ENCODE results near the gene OR52E8. TPM values are rescaled to one million over a fixed set of nuclear protein-coding genes. Genes with fewer than 3 reads are reported as not detected.

Gene OR52E8
- not detected for polyA plus RNA-seq (2013, experiment 1 of 2)
- polyA plus RNA-seq (2013, experiment 2 of 2), result not detected

GRCh38 chr11:5857590-5857989, at the start of gene OR52E8:
OR52E8 (minus strand) TSS chr11:5857690; CDS start chr11:5857690, 0 bp downstream.
- no CpG with 5 or more reads among the region's 3 CpGs for WGBS, 2 donors (ENCODE audit: extremely low coverage in 2 of 2, insufficient read length in 2 of 2, insufficient replicate concordance in 1 of 2)

GRCh38 chr11:5899534-5899933, 42.0 kb upstream of the OR52E8 start:
- no peak overlapping the region for H4K91ac ChIP-seq (ENCODE audit: low read depth, low read length, poor library complexity)
- H3K9me3 ChIP-seq (replicated peaks in 1 of 2; ENCODE audit: control insufficient read depth in 2 of 2, insufficient read depth in 1 of 2, low read depth in 1 of 2, low read length in 2 of 2), result no peaks in the 10 kb centered on the region
- H2BK12ac ChIP-seq (ENCODE audit: low read length), result no peak overlapping the region
- DNase-seq (ENCODE audit: low spot score), result no peak
- H3K27me3 ChIP-seq (ENCODE audit: control insufficient read depth in 3 of 3, insufficient read depth in 3 of 3, low read depth in 1 of 3, low read length in 3 of 3), result no peaks in the 10 kb centered on the region
- H3K9ac ChIP-seq (ENCODE audit: low read depth, low read length, poor library complexity), result no peak overlapping the region
- H3K14ac ChIP-seq (ENCODE audit: low read length), result no peak overlapping the region
- no peak overlapping the region for H2BK15ac ChIP-seq (ENCODE audit: low read length)
- no CpG with 5 or more reads among the region's 2 CpGs for WGBS, 2 donors (ENCODE audit: extremely low coverage in 2 of 2, insufficient read length in 2 of 2, insufficient replicate concordance in 1 of 2)
- H2BK120ac ChIP-seq (ENCODE audit: low read depth, low read length), result no peak overlapping the region
- H3K4me2 ChIP-seq (ENCODE audit: insufficient read depth, low read length, poor library complexity, severe bottlenecking), result no peak overlapping the region
- H2AK5ac ChIP-seq (ENCODE audit: low read depth, low read length), result no peak overlapping the region
- no peak overlapping the region for H2AFZ ChIP-seq (ENCODE audit: low read length)
- no peaks in the 10 kb centered on the region for H3K36me3 ChIP-seq (replicated peaks in 1 of 2; ENCODE audit: control insufficient read depth in 2 of 2, insufficient read depth in 2 of 2, low read length in 2 of 2)
- no peaks in the 10 kb centered on the region for H3K4me1 ChIP-seq (ENCODE audit: control insufficient read depth in 2 of 2, insufficient read depth in 1 of 2, low read depth in 1 of 2, low read length in 2 of 2)
- no peak overlapping the region for H2BK5ac ChIP-seq (ENCODE audit: low read length)
- no peak overlapping the region for H4K8ac ChIP-seq (ENCODE audit: low read depth, low read length)
- H3K27ac ChIP-seq (replicated peaks; ENCODE audit: low read length), result no peak overlapping the region
- no peak overlapping the region for H3K4me3 ChIP-seq (ENCODE audit: low read length in 2 of 2)
- no peaks in the 10 kb centered on the region for H3K79me1 ChIP-seq (ENCODE audit: low read depth, low read length)
- H3K4ac ChIP-seq (ENCODE audit: low read length), result no peak overlapping the region
- H3K23ac ChIP-seq (ENCODE audit: low read depth, low read length, poor library complexity), result no peak overlapping the region
- no peak overlapping the region for H3K18ac ChIP-seq (ENCODE audit: low read length)

More at GRCh38 chr11:5857590-5857989, at the start of gene OR52E8:
- Histone ChIP-seq H3K23ac (ENCODE audit: low read depth, low read length, poor library complexity) (no peak within 1 kb of the TSS), H3K27me3 (ENCODE audit: control insufficient read depth in 3 of 3, insufficient read depth in 3 of 3, low read depth in 1 of 3, low read length in 3 of 3) (no peaks in the 10 kb centered on the region), H3K4me2 (ENCODE audit: insufficient read depth, low read length, poor library complexity, severe bottlenecking) (no peak within 1 kb of the TSS), H2BK12ac (ENCODE audit: low read length) (no peak within 1 kb of the TSS), H3K14ac (ENCODE audit: low read length) (no peak within 1 kb of the TSS), H3K9ac (ENCODE audit: low read depth, low read length, poor library complexity) (no peak within 1 kb of the TSS), H3K4me3 (ENCODE audit: low read length in 2 of 2) (no peak within 1 kb of the TSS), H2BK15ac (ENCODE audit: low read length) (no peak within 1 kb of the TSS), H3K79me1 (ENCODE audit: low read depth, low read length) (no peaks in the 10 kb centered on the region), H3K9me3 (replicated peaks in 1 of 2; ENCODE audit: control insufficient read depth in 2 of 2, insufficient read depth in 1 of 2, low read depth in 1 of 2, low read length in 2 of 2) (no peaks in the 10 kb centered on the region), H2BK120ac (ENCODE audit: low read depth, low read length) (no peak within 1 kb of the TSS), H2BK5ac (ENCODE audit: low read length) (no peak within 1 kb of the TSS), H4K91ac (ENCODE audit: low read depth, low read length, poor library complexity) (no peak within 1 kb of the TSS), H3K18ac (ENCODE audit: low read length) (no peak within 1 kb of the TSS), H4K8ac (ENCODE audit: low read depth, low read length) (no peak within 1 kb of the TSS), H3K4ac (ENCODE audit: low read length) (no peak within 1 kb of the TSS), H3K4me1 (ENCODE audit: control insufficient read depth in 2 of 2, insufficient read depth in 1 of 2, low read depth in 1 of 2, low read length in 2 of 2) (no peaks in the 10 kb centered on the region), H2AFZ (ENCODE audit: low read length) (no peak within 1 kb of the TSS), H2AK5ac (ENCODE audit: low read depth, low read length) (no peak within 1 kb of the TSS), H3K27ac (replicated peaks; ENCODE audit: low read length) (no peak within 1 kb of the TSS), H3K36me3 (replicated peaks in 1 of 2; ENCODE audit: control insufficient read depth in 2 of 2, insufficient read depth in 2 of 2, low read length in 2 of 2) (no peaks in the 10 kb centered on the region)
- DNase-seq (ENCODE audit: low spot score), result no peak

- no peak within 1 kb of the TSS for H2BK5ac ChIP-seq (ENCODE audit: low read length)
- no peak within 1 kb of the TSS for H2AK5ac ChIP-seq (ENCODE audit: low read depth, low read length)
- no peak within 1 kb of the TSS for H3K4ac ChIP-seq (ENCODE audit: low read length)
- no peak within 1 kb of the TSS for H2BK12ac ChIP-seq (ENCODE audit: low read length)
- H3K4me1 ChIP-seq (ENCODE audit: control insufficient read depth in 2 of 2, insufficient read depth in 1 of 2, low read depth in 1 of 2, low read length in 2 of 2), result no peaks in the 10 kb centered on the region
- H3K27me3 ChIP-seq (ENCODE audit: control insufficient read depth in 3 of 3, insufficient read depth in 3 of 3, low read depth in 1 of 3, low read length in 3 of 3), result no peaks in the 10 kb centered on the region
- H2AFZ ChIP-seq (ENCODE audit: low read length), result no peak within 1 kb of the TSS
- H3K36me3 ChIP-seq (replicated peaks in 1 of 2; ENCODE audit: control insufficient read depth in 2 of 2, insufficient read depth in 2 of 2, low read length in 2 of 2), result no peaks in the 10 kb centered on the region
- H3K4me2 ChIP-seq (ENCODE audit: insufficient read depth, low read length, poor library complexity, severe bottlenecking), result no peak within 1 kb of the TSS
- no peak within 1 kb of the TSS for H3K18ac ChIP-seq (ENCODE audit: low read length)
- H2BK15ac ChIP-seq (ENCODE audit: low read length), result no peak within 1 kb of the TSS
- H3K9me3 ChIP-seq (replicated peaks in 1 of 2; ENCODE audit: control insufficient read depth in 2 of 2, insufficient read depth in 1 of 2, low read depth in 1 of 2, low read length in 2 of 2), result no peaks in the 10 kb centered on the region
- H3K23ac ChIP-seq (ENCODE audit: low read depth, low read length, poor library complexity), result no peak within 1 kb of the TSS
- H3K27ac ChIP-seq (replicated peaks; ENCODE audit: low read length), result no peak within 1 kb of the TSS
- H3K14ac ChIP-seq (ENCODE audit: low read length), result no peak within 1 kb of the TSS
- no peak within 1 kb of the TSS for H4K8ac ChIP-seq (ENCODE audit: low read depth, low read length)
- no peak within 1 kb of the TSS for H4K91ac ChIP-seq (ENCODE audit: low read depth, low read length, poor library complexity)
- no CpG with 5 or more reads among the region's 3 CpGs for WGBS, 2 donors (ENCODE audit: extremely low coverage in 2 of 2, insufficient read length in 2 of 2, insufficient replicate concordance in 1 of 2)
- H3K4me3 ChIP-seq (ENCODE audit: low read length in 2 of 2), result no peak within 1 kb of the TSS
- H2BK120ac ChIP-seq (ENCODE audit: low read depth, low read length), result no peak within 1 kb of the TSS
- H3K9ac ChIP-seq (ENCODE audit: low read depth, low read length, poor library complexity), result no peak within 1 kb of the TSS
- H3K79me1 ChIP-seq (ENCODE audit: low read depth, low read length), result no peaks in the 10 kb centered on the region
- no peak for DNase-seq (ENCODE audit: low spot score)
Observed at GRCh38 chr11:5892908-5893307, 35.4 kb upstream of the OR52E8 start, which contains the start of gene OR52E5. OR52E5 (plus strand) TSS chr11:5893208; CDS start chr11:5900777, 7,569 bp downstream.

- no peak overlapping the region for H2AFZ ChIP-seq (ENCODE audit: low read length)
- no peak overlapping the region for H2BK120ac ChIP-seq (ENCODE audit: low read depth, low read length)
- no peaks in the 10 kb centered on the region for H3K9me3 ChIP-seq (replicated peaks in 1 of 2; ENCODE audit: control insufficient read depth in 2 of 2, insufficient read depth in 1 of 2, low read depth in 1 of 2, low read length in 2 of 2)
- no peak overlapping the region for H3K23ac ChIP-seq (ENCODE audit: low read depth, low read length, poor library complexity)
- H3K18ac ChIP-seq (ENCODE audit: low read length), result no peak overlapping the region
- no peak overlapping the region for H3K4me2 ChIP-seq (ENCODE audit: insufficient read depth, low read length, poor library complexity, severe bottlenecking)
- no peak overlapping the region for H2AK5ac ChIP-seq (ENCODE audit: low read depth, low read length)
- DNase-seq (ENCODE audit: low spot score), result no peak
- H3K36me3 ChIP-seq (replicated peaks in 1 of 2; ENCODE audit: control insufficient read depth in 2 of 2, insufficient read depth in 2 of 2, low read length in 2 of 2), result no peaks in the 10 kb centered on the region
- H3K4me1 ChIP-seq (ENCODE audit: control insufficient read depth in 2 of 2, insufficient read depth in 1 of 2, low read depth in 1 of 2, low read length in 2 of 2), result no peaks in the 10 kb centered on the region
- H3K4me3 ChIP-seq (ENCODE audit: low read length in 2 of 2), result no peak overlapping the region
- WGBS, 2 donors (ENCODE audit: extremely low coverage in 2 of 2, insufficient read length in 2 of 2, insufficient replicate concordance in 1 of 2), result no CpG with 5 or more reads among the region's 4 CpGs
- no peak overlapping the region for H3K4ac ChIP-seq (ENCODE audit: low read length)
- no peak overlapping the region for H3K27ac ChIP-seq (replicated peaks; ENCODE audit: low read length)
- no peak overlapping the region for H2BK12ac ChIP-seq (ENCODE audit: low read length)
- H3K14ac ChIP-seq (ENCODE audit: low read length), result no peak overlapping the region
- no peaks in the 10 kb centered on the region for H3K27me3 ChIP-seq (ENCODE audit: control insufficient read depth in 3 of 3, insufficient read depth in 3 of 3, low read depth in 1 of 3, low read length in 3 of 3)
- no peak overlapping the region for H4K91ac ChIP-seq (ENCODE audit: low read depth, low read length, poor library complexity)
- H3K79me1 ChIP-seq (ENCODE audit: low read depth, low read length), result no peaks in the 10 kb centered on the region
- H2BK5ac ChIP-seq (ENCODE audit: low read length), result no peak overlapping the region
- no peak overlapping the region for H4K8ac ChIP-seq (ENCODE audit: low read depth, low read length)
- no peak overlapping the region for H3K9ac ChIP-seq (ENCODE audit: low read depth, low read length, poor library complexity)
- no peak overlapping the region for H2BK15ac ChIP-seq (ENCODE audit: low read length)
Observed at GRCh38 chr11:5891216-5891800, 33.8 kb upstream of the OR52E8 start.

All from neuronal stem cell (in vitro differentiated cells).